HepG2 (cell line): Measurements from ENCODE around the gene TMEM97. TPM values are rescaled to one million over a fixed set of nuclear protein-coding genes. Genes with fewer than 3 reads are reported as not detected.

ENCODE experiments used
- DPF2 ChIP-seq: sonication (generic); formaldehyde crosslinking; IDR thresholded peaks from 2 replicates; pipeline ENCODE4 v1.4.0; 2020; ENCODE audit warnings: mild to moderate bottlenecking, low read depth, missing genetic modification reagents, borderline replicate concordance
- EP300 ChIP-seq, 3 experiments: sonication (generic) in 1 of 3; formaldehyde crosslinking in 1 of 3; IDR thresholded peaks; 2 replicates each; pipeline versions ENCODE4 v1.5.1 to v1.6.1; 2011 to 2020; ENCODE audit warnings: low read depth in 2 of 3, low read length in 2 of 3, borderline replicate concordance in 1 of 3, improper control_type of control experiment in 1 of 3, mild to moderate bottlenecking in 1 of 3, missing genetic modification reagents in 1 of 3, moderate library complexity in 1 of 3
- GABPA ChIP-seq, 2 experiments: IDR thresholded peaks; 2 replicates each; pipeline ENCODE4 v1.6.1; 2011 to 2016; ENCODE audit warnings: low read depth in 2 of 2, low read length in 1 of 2, missing biosample characterization in 1 of 2, missing genetic modification characterization in 1 of 2
- HNRNPL ChIP-seq: fragments of 200-400 bp; formaldehyde crosslinking; IDR thresholded peaks from 2 replicates; pipeline ENCODE4 v1.6.1; 2017; ENCODE audit warnings: mild to moderate bottlenecking, low read depth, low read length
- KDM5B ChIP-seq: sonication (generic); formaldehyde crosslinking; IDR thresholded peaks from 2 replicates; pipeline ENCODE4 v1.4.0; 2020; ENCODE audit warnings: missing genetic modification reagents, mild to moderate bottlenecking, borderline replicate concordance
- MLLT10 ChIP-seq: sonication (generic); formaldehyde crosslinking; IDR thresholded peaks from 2 replicates; pipeline ENCODE4 v1.4.0; 2020; ENCODE audit warnings: missing genetic modification reagents
- MLXIP ChIP-seq: sonication (generic); formaldehyde crosslinking; IDR thresholded peaks from 2 replicates; pipeline ENCODE4 v1.9.0; 2021; ENCODE audit warnings: missing genetic modification reagents, borderline replicate concordance
- NFE2 ChIP-seq: sonication (generic); formaldehyde crosslinking; IDR thresholded peaks from 2 replicates; pipeline ENCODE4 v1.4.0; 2020; ENCODE audit warnings: missing genetic modification reagents
- ZFY ChIP-seq: sonication (generic); formaldehyde crosslinking; IDR thresholded peaks from 2 replicates; pipeline ENCODE4 v1.4.0; 2020; ENCODE audit warnings: missing genetic modification reagents
- ZNF224 ChIP-seq: sonication (generic); formaldehyde crosslinking; IDR thresholded peaks from 2 replicates; pipeline ENCODE4 v1.5.0; 2020; ENCODE audit warnings: mild to moderate bottlenecking, missing genetic modification reagents
- ZNF446 ChIP-seq: sonication (generic); formaldehyde crosslinking; IDR thresholded peaks from 2 replicates; pipeline ENCODE4 v1.5.0; 2020; ENCODE audit warnings: mild to moderate bottlenecking, missing genetic modification reagents
- ZNF672 ChIP-seq: sonication (generic); formaldehyde crosslinking; IDR thresholded peaks from 2 replicates; pipeline ENCODE4 v1.8.1; 2022; ENCODE audit warnings: missing genetic modification reagents
- ZNF761 ChIP-seq: sonication (generic); formaldehyde crosslinking; conservative IDR thresholded peaks from 2 replicates; pipeline ENCODE4 v1.4.0; 2020; ENCODE audit warnings: mild to moderate bottlenecking, missing genetic modification reagents
- ZNF770 ChIP-seq: sonication (generic); formaldehyde crosslinking; IDR thresholded peaks from 2 replicates; pipeline ENCODE4 v1.5.0; 2020; ENCODE audit warnings: mild to moderate bottlenecking, missing genetic modification reagents
- ZNF781 ChIP-seq: sonication (generic); formaldehyde crosslinking; IDR thresholded peaks from 2 replicates; pipeline ENCODE4 v1.5.1; 2020; ENCODE audit warnings: borderline replicate concordance, mild to moderate bottlenecking, missing genetic modification reagents; ENCODE audit errors: not compliant biosample characterization
- ZSCAN9 ChIP-seq: IDR thresholded peaks from 2 replicates; pipeline ENCODE4 v1.6.1; 2016; ENCODE audit warnings: borderline replicate concordance
- polyA plus RNA-seq, 8 experiments: library from polyadenylated mRNA; depleted of rRNA in 3 of 8; stranded (reverse) in 7 of 8; unstranded in 1 of 8; fragments of >200 nt; fragmentation: Illumina TruSeq in 4 of 8; extraction: Trizol in 4 of 8; gene quantifications; 2 replicates each; pipeline versions ENCODE4 v1.2.1 to v1.2.3, GENCODE V29; 2011 to 2016; ENCODE audit warnings: low read depth in 4 of 8, missing spikeins in 1 of 8, mixed read lengths in 1 of 8; ENCODE audit not compliant: insufficient read depth in 1 of 8
- total RNA-seq, 5 experiments: library from RNA; depleted of rRNA; stranded (reverse); fragments of >200 nt; fragmentation: Illumina TruSeq; extraction: Trizol; gene quantifications; 2 replicates each; pipeline ENCODE4 v1.2.3, GENCODE V29; 2016; ENCODE audit warnings: low read depth in 1 of 5
- TF ChIP-seq, protein P1 (sequence below): sonication (generic); formaldehyde crosslinking; IDR thresholded peaks from 2 replicates; pipeline ENCODE4 v1.5.0; 2020; ENCODE audit warnings: mild to moderate bottlenecking, missing genetic modification reagents
- TF ChIP-seq, protein P2 (sequence below): sonication (generic); formaldehyde crosslinking; IDR thresholded peaks from 2 replicates; pipeline ENCODE4 v1.8.0; 2022; ENCODE audit warnings: missing genetic modification reagents, low read depth, mild to moderate bottlenecking, borderline replicate concordance
- TF ChIP-seq, protein P3 (sequence below): sonication (generic); formaldehyde crosslinking; IDR thresholded peaks from 2 replicates; pipeline ENCODE4 v1.5.1; 2020; ENCODE audit warnings: missing genetic modification reagents, mild to moderate bottlenecking, borderline replicate concordance

Gene TMEM97
- total and polyA plus RNA-seq, 2 of the 13 experiments (the other 11 are each of a cell fraction or from before 2014, with no cell fraction given): 69.6 to 137 TPM

DNA sequence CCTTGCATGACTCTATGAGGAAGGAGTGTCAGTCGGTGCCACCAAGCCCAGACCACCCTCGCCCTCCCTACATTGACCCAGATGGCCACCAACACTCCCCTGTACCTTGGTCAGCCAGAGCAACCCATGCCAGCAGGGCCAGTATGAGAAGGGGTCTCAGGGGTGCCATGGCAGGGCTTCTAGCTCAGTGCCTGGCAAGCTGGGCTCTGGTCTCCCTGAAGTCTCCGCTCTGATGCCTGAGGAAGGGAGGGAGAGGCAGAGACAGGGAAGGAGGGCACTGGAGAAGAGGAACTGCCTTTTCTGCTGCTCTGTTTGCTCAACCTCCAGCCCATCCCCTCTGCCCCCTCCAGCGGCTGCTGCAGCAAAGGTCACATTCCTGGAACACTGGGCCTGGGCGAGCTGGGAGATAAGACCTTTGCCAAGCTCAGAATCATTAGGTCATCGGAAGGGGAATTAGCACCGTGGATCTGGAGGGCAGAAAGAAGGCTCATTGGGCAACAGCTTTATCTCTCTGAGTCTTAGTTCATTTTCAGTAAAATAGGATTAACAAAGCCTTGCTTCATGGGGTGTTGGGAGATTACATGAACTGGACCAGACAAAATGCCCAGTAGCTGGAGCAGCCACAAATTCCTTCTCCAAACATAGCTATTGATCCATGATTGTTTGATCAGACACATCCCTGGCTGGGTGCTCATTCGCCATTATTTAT is 51.2 kb downstream of the TMEM97 start, which contains the start of gene VTN (continued):
- TF ChIP-seq, protein P1, sequence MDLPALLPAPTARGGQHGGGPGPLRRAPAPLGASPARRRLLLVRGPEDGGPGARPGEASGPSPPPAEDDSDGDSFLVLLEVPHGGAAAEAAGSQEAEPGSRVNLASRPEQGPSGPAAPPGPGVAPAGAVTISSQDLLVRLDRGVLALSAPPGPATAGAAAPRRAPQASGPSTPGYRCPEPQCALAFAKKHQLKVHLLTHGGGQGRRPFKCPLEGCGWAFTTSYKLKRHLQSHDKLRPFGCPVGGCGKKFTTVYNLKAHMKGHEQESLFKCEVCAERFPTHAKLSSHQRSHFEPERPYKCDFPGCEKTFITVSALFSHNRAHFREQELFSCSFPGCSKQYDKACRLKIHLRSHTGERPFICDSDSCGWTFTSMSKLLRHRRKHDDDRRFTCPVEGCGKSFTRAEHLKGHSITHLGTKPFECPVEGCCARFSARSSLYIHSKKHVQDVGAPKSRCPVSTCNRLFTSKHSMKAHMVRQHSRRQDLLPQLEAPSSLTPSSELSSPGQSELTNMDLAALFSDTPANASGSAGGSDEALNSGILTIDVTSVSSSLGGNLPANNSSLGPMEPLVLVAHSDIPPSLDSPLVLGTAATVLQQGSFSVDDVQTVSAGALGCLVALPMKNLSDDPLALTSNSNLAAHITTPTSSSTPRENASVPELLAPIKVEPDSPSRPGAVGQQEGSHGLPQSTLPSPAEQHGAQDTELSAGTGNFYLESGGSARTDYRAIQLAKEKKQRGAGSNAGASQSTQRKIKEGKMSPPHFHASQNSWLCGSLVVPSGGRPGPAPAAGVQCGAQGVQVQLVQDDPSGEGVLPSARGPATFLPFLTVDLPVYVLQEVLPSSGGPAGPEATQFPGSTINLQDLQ (CRISPR knock-in tag): no peak
- peak; percentile 94 for TF ChIP-seq DPF2 (CRISPR knock-in tag)
- no peak for TF ChIP-seq MLLT10
- TF ChIP-seq ZNF781 (CRISPR knock-in tag): peak; percentile 53
- no peak for TF ChIP-seq NFE2 (CRISPR knock-in tag)
- peak; percentile 66 to 84; a peak in 3 of 4 replicates for TF ChIP-seq EP300 (IDR thresholded peaks at IDR 0.05; ENCODE audit: low read depth in 2 of 2, low read length in 2 of 2)
- peak; percentile 79; the same call in 1 of the 2 replicates for TF ChIP-seq EP300 (CRISPR knock-in tag; IDR thresholded peaks at IDR 0.05; ENCODE audit: borderline replicate concordance)
- TF ChIP-seq MLXIP (CRISPR knock-in tag): no peak
- TF ChIP-seq GABPA (IDR thresholded peaks at IDR 0.05; ENCODE audit: low read depth, low read length): no peak
- TF ChIP-seq GABPA (CRISPR knock-in tag; IDR thresholded peaks at IDR 0.05; ENCODE audit: low read depth): peak; percentile 58; the same call in 1 of the 2 replicates
- TF ChIP-seq ZSCAN9 (CRISPR knock-in tag): peak; percentile 44; the same call in 1 of the 2 replicates
- TF ChIP-seq ZNF770: peak; percentile 61
- TF ChIP-seq, protein P2, sequence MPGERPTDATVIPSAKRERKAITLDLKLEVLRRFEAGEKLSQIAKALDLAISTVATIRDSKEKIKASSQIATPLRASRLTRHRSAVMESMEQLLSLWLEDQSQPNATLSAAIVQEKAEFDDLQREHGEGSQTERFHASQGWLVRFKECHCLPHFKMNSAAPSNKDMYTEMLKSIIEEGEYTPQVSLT (CRISPR knock-in tag): no peak
- no peak for TF ChIP-seq ZNF446 (CRISPR knock-in tag)
- no peak for TF ChIP-seq ZNF224
- peak; percentile 90 for TF ChIP-seq HNRNPL
- peak; percentile 46; the same call in 1 of the 2 replicates for TF ChIP-seq ZFY
- TF ChIP-seq ZNF761 (CRISPR knock-in tag): peak; percentile 78
- TF ChIP-seq KDM5B (CRISPR knock-in tag): peak; percentile 84; the same call in 1 of the 2 replicates
- TF ChIP-seq ZNF672 (CRISPR knock-in tag): no peak
- TF ChIP-seq, protein P3, sequence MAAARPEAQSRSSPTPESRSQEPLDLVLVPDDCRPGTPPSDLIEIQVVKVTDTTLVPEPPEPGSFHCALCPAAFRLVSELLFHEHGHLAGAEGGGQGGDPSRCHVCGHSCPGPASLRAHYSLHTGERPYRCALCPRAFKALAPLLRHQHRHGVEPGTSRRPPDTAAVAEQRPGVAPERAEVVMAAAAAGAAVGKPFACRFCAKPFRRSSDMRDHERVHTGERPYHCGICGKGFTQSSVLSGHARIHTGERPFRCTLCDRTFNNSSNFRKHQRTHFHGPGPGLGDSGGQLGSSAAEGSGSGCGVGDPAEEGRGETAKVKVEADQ: peak; percentile 79; the same call in 1 of the 2 replicates
